Astrocyte (in vitro differentiated cells and primary cell): Measurements from ENCODE around the gene ZNF618. TPM values are rescaled to one million over a fixed set of nuclear protein-coding genes. Genes with fewer than 3 reads are reported as not detected.

Experiments used
- DNase-seq: peaks from one replicate; pipeline ENCODE4 v3.0.0-alpha.2; 2010; ENCODE audit warnings: low read depth
- FAIRE-seq: peaks from 2 replicates; lab custom pipeline; 2011; peaks lifted over from hg19 to GRCh38; lab: Jason Lieb, UNC
- H2AFZ ChIP-seq: 2 replicates; pipeline ENCODE4 v1.6.0; 2012; ENCODE audit warnings: low read depth, low read length, inconsistent platforms
- H3K27ac ChIP-seq: 2 replicates; pipeline ENCODE4 v1.5.1; 2011; ENCODE audit warnings: low read depth, low read length, inconsistent platforms
- H3K27me3 ChIP-seq: 2 replicates; pipeline ENCODE4 v1.6.0; 2011; ENCODE audit warnings: low read length, inconsistent platforms; ENCODE audit not compliant: insufficient read depth
- H3K36me3 ChIP-seq: 2 replicates; pipeline ENCODE4 v1.5.1; 2011; ENCODE audit warnings: low read length, inconsistent platforms; ENCODE audit not compliant: insufficient read depth
- H3K4me1 ChIP-seq: 2 replicates; pipeline ENCODE4 v1.5.1; 2011; ENCODE audit warnings: low read length, inconsistent platforms; ENCODE audit not compliant: insufficient read depth
- H3K4me2 ChIP-seq: 2 replicates; pipeline ENCODE4 v1.6.0; 2012; ENCODE audit warnings: low read length, inconsistent platforms
- H3K4me3 ChIP-seq: 2 replicates; pipeline ENCODE4 v1.5.1; 2011; ENCODE audit warnings: low read depth, mild to moderate bottlenecking, low read length, inconsistent platforms; ENCODE audit not compliant: insufficient read depth
- H3K79me2 ChIP-seq: 2 replicates; pipeline ENCODE4 v1.6.0; 2012; ENCODE audit warnings: mild to moderate bottlenecking, low read length, inconsistent platforms; ENCODE audit not compliant: insufficient read depth
- H3K9ac ChIP-seq: 2 replicates; pipeline ENCODE4 v1.6.0; 2012; ENCODE audit warnings: mild to moderate bottlenecking, low read length, inconsistent platforms
- H3K9me3 ChIP-seq: 2 replicates; pipeline ENCODE4 v1.5.1; 2012; ENCODE audit warnings: low read depth, mild to moderate bottlenecking, low read length, inconsistent platforms; ENCODE audit not compliant: insufficient read depth
- H4K20me1 ChIP-seq: 2 replicates; pipeline ENCODE4 v1.6.0; 2012; ENCODE audit warnings: low read length, inconsistent platforms; ENCODE audit not compliant: insufficient read depth
- H3K27ac Mint-ChIP-seq: one replicate; pipeline ENCODE4 v1.8.0; 2021; ENCODE audit warnings: mild to moderate bottlenecking, mixed read lengths; ENCODE audit not compliant: unreplicated experiment
- H3K27me3 Mint-ChIP-seq: one replicate; pipeline ENCODE4 v1.8.0; 2021; ENCODE audit warnings: low read depth, mixed read lengths; ENCODE audit not compliant: unreplicated experiment
- H3K36me3 Mint-ChIP-seq: one replicate; pipeline ENCODE4 v1.8.0; 2021; ENCODE audit warnings: low read depth, mixed read lengths; ENCODE audit not compliant: unreplicated experiment
- H3K4me1 Mint-ChIP-seq: one replicate; pipeline ENCODE4 v1.8.0; 2021; ENCODE audit warnings: low read depth, mixed read lengths; ENCODE audit not compliant: unreplicated experiment
- H3K4me3 Mint-ChIP-seq: one replicate; pipeline ENCODE4 v1.8.0; 2021; ENCODE audit warnings: mild to moderate bottlenecking, moderate library complexity, mixed read lengths; ENCODE audit not compliant: unreplicated experiment
- H3K9me3 Mint-ChIP-seq: one replicate; pipeline ENCODE4 v1.8.0; 2021; ENCODE audit warnings: mild to moderate bottlenecking, mixed read lengths; ENCODE audit not compliant: unreplicated experiment
- EZH2 ChIP-seq: IDR thresholded peaks from 2 replicates; pipeline ENCODE4 v1.6.1; 2012; ENCODE audit warnings: mild to moderate bottlenecking, low read length, inconsistent platforms; ENCODE audit not compliant: insufficient read depth
- total RNA-seq: library from RNA; stranded (reverse); gene quantifications from 2 replicates; pipeline ENCODE4 v1.2.1, GENCODE V29; 2021
- TF ChIP-seq, protein P1 (sequence below): IDR thresholded peaks from 2 replicates; pipeline ENCODE4 v1.5.1; 2011; ENCODE audit warnings: low read depth, mild to moderate bottlenecking, inconsistent platforms, low read length, moderate library complexity; ENCODE audit not compliant: insufficient read depth

Gene ZNF618
- total RNA-seq, 1 donor from 2014 or later: 30.1 TPM

DNA sequence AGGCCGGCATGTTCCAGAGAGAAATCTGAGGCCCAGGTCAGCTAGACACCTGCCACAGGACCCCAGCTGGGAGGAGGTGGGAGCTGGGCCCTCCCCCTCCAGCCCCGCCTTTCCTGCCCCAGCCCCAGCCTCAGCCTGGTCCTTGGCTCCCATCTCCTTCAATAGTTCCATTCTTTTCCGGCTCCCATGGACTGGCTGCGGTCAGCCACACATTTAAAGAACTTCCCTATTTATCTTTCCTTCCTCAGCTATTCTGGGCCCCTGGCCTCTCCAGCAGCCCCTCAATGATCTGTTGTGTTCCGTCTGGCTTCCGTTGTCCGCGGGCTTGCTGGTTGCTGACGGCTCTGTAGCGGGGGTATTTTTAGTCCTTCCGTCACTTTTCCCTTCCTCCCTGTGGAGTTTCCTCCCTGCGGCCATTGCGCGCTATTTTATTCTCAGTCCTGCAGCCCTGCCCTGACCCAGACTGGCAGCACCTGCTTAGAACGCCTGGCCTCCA, 128.2 kb downstream of the ZNF618 start:
- no peak for FAIRE-seq
- H3K27me3 Mint-ChIP-seq: no peaks in the 10 kb centered on the region
- Histone ChIP-seq H3K27me3 (no peaks in the 10 kb centered on the region), H3K79me2 (no peaks in the 10 kb centered on the region), H3K27ac (no peak overlapping the region), H4K20me1 (peaks cover 27% of the 10 kb centered on the region), H3K4me3 (no peak overlapping the region), H3K36me3 (peaks cover 14% of the 10 kb centered on the region), H3K4me1 (peaks cover 12% of the 10 kb centered on the region), H2AFZ (no peak overlapping the region), H3K9ac (no peak overlapping the region), H3K4me2 (peak overlapping the region; percentile 2), H3K9me3 (peaks cover 4% of the 10 kb centered on the region)
- H3K27ac Mint-ChIP-seq: peak overlapping the region; percentile 62
- peaks cover 16% of the 10 kb centered on the region for H3K4me1 Mint-ChIP-seq
- TF ChIP-seq, protein P1, sequence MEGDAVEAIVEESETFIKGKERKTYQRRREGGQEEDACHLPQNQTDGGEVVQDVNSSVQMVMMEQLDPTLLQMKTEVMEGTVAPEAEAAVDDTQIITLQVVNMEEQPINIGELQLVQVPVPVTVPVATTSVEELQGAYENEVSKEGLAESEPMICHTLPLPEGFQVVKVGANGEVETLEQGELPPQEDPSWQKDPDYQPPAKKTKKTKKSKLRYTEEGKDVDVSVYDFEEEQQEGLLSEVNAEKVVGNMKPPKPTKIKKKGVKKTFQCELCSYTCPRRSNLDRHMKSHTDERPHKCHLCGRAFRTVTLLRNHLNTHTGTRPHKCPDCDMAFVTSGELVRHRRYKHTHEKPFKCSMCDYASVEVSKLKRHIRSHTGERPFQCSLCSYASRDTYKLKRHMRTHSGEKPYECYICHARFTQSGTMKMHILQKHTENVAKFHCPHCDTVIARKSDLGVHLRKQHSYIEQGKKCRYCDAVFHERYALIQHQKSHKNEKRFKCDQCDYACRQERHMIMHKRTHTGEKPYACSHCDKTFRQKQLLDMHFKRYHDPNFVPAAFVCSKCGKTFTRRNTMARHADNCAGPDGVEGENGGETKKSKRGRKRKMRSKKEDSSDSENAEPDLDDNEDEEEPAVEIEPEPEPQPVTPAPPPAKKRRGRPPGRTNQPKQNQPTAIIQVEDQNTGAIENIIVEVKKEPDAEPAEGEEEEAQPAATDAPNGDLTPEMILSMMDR: no peak
- TF ChIP-seq EZH2: no peak
- peaks cover 25% of the 10 kb centered on the region for H3K36me3 Mint-ChIP-seq
- H3K9me3 Mint-ChIP-seq: no peaks in the 10 kb centered on the region
- H3K4me3 Mint-ChIP-seq: peak overlapping the region; percentile 20
- DNase-seq: peak; percentile 57

DNA sequence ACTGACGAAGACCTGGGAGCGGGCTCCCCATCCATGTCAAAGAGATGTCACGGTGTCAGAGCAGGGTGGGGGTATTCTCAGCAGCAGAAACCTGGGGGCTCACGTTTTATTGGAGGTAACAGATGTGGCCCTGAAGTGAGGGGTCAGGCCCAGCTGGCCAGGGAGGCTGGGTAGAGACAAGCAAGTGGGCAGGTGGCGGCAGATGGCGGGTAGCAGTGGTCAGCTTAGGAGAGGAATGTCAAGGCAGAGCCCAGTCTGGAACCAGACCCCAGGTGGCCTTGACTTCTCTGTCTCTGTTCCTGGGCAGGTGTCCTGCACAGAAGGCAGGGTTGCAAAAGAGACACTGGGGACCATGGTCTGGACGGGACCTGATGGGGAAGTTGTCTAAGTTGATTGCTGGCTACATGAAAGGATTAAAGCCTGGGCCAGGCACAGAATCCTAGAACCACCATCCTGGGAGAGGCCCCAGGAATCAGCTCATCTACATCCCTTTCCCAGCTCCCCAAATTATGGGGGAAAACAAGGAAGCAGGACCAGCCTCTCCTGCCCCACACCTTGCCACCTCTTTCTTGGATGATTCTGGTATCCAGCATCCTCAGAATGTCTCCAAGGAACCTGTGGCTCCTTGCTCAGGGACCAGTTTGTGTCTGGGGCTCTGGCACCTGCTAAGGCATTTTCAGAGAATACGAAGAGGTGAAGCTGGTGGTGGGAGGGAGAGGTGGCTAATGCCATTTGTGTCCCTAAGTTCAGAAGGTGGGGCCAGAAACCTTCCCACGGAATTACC, 129.5 kb downstream of the ZNF618 start:
- H3K79me2 ChIP-seq: no peaks in the 10 kb centered on the region
- DNase-seq: no peak
- peaks cover 13% of the 10 kb centered on the region for H3K4me1 Mint-ChIP-seq
- no peak overlapping the region for H2AFZ ChIP-seq
- no peak for FAIRE-seq
- H3K9me3 Mint-ChIP-seq: no peaks in the 10 kb centered on the region
- H3K4me1 ChIP-seq: peaks cover 12% of the 10 kb centered on the region
- H4K20me1 ChIP-seq: peaks cover 18% of the 10 kb centered on the region
- no peak overlapping the region for H3K4me2 ChIP-seq
- peaks cover 14% of the 10 kb centered on the region for H3K36me3 ChIP-seq
- no peaks in the 10 kb centered on the region for H3K27me3 Mint-ChIP-seq
- peaks cover 25% of the 10 kb centered on the region for H3K36me3 Mint-ChIP-seq
- no peak overlapping the region for H3K4me3 Mint-ChIP-seq
- H3K27me3 ChIP-seq: no peaks in the 10 kb centered on the region
- H3K27ac ChIP-seq: no peak overlapping the region
- no peak overlapping the region for H3K27ac Mint-ChIP-seq
- no peak for TF ChIP-seq EZH2
- TF ChIP-seq, protein P1: no peak
- H3K9me3 ChIP-seq: peaks cover 4% of the 10 kb centered on the region
- no peak overlapping the region for H3K4me3 ChIP-seq
- H3K9ac ChIP-seq: no peak overlapping the region

DNA sequence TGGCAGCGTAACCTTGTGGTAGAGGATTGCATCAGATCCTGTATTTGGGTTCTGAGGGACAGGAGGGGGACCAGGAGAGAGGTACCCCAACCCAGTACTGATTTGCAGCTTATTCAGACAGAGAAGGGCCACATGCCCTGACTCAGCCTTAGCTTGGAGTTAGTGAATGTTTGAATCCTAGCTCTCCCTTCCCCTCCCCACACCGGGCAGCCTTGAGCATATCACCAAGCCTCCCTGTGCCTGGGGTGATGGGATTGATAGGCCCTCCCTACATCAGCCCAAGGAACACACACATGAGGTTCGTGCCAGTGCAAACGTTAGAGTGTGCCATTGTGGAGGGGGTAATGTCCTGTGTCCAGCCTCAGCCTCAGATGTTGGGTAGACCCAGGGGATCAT, 130.0 kb downstream of the ZNF618 start:
- no peak overlapping the region for H3K4me2 ChIP-seq
- H3K4me1 Mint-ChIP-seq: peaks cover 11% of the 10 kb centered on the region
- peaks cover 27% of the 10 kb centered on the region for H3K36me3 Mint-ChIP-seq
- TF ChIP-seq, protein P1: no peak
- no peak for TF ChIP-seq EZH2
- H3K4me3 ChIP-seq: no peak overlapping the region
- peaks cover 4% of the 10 kb centered on the region for H3K9me3 ChIP-seq
- H4K20me1 ChIP-seq: peaks cover 12% of the 10 kb centered on the region
- no peak for FAIRE-seq
- H3K27me3 ChIP-seq: no peaks in the 10 kb centered on the region
- DNase-seq: no peak
- no peak overlapping the region for H2AFZ ChIP-seq
- H3K9me3 Mint-ChIP-seq: no peaks in the 10 kb centered on the region
- peaks cover 14% of the 10 kb centered on the region for H3K36me3 ChIP-seq
- H3K9ac ChIP-seq: no peak overlapping the region
- H3K79me2 ChIP-seq: no peaks in the 10 kb centered on the region
- no peak overlapping the region for H3K27ac Mint-ChIP-seq
- peaks cover 12% of the 10 kb centered on the region for H3K4me1 ChIP-seq
- H3K4me3 Mint-ChIP-seq: no peak overlapping the region
- H3K27me3 Mint-ChIP-seq: no peaks in the 10 kb centered on the region
- no peak overlapping the region for H3K27ac ChIP-seq
